Effector memory CD4-positive, alpha-beta T cell (primary cell): Measurements from ENCODE around the gene S100A8.
"Not testable (repeated sequence)": the region's sequence is repeated elsewhere in the genome, so short reads cannot be mapped to it uniquely, and the experiment has no call there.

Source experiments
- DNase-seq, 3 donors: peaks; one replicate each; pipeline ENCODE4 v3.0.0-alpha.2; 2020
- H3K27ac ChIP-seq: 2 replicates; pipeline ENCODE4 v1.7.0; 2013; ENCODE audit warnings: mild to moderate bottlenecking, low read length, moderate library complexity; ENCODE audit not compliant: insufficient read depth, poor library complexity, severe bottlenecking
- H3K27me3 ChIP-seq: replicated peaks from 2 replicates; pipeline ENCODE4 v1.7.0; 2013; ENCODE audit warnings: mild to moderate bottlenecking, low read length; ENCODE audit not compliant: insufficient read depth, control insufficient read depth, poor library complexity, severe bottlenecking
- H3K36me3 ChIP-seq: 2 replicates; pipeline ENCODE4 v1.7.0; 2013; ENCODE audit warnings: mild to moderate bottlenecking, low read length, moderate library complexity; ENCODE audit not compliant: control insufficient read depth, insufficient read depth
- H3K4me1 ChIP-seq: 2 replicates; pipeline ENCODE4 v1.7.0; 2013; ENCODE audit warnings: low read length, mild to moderate bottlenecking; ENCODE audit not compliant: control insufficient read depth, insufficient read depth, poor library complexity, severe bottlenecking
- H3K4me3 ChIP-seq: 2 replicates; pipeline ENCODE4 v1.7.0; 2013; ENCODE audit warnings: low read length, low read depth, mild to moderate bottlenecking; ENCODE audit not compliant: insufficient read depth, poor library complexity, severe bottlenecking
- H3K9me3 ChIP-seq: 2 replicates; pipeline ENCODE4 v1.7.0; 2013; ENCODE audit warnings: mild to moderate bottlenecking, low read length, moderate library complexity; ENCODE audit not compliant: control insufficient read depth

Gene S100A8

DNA sequence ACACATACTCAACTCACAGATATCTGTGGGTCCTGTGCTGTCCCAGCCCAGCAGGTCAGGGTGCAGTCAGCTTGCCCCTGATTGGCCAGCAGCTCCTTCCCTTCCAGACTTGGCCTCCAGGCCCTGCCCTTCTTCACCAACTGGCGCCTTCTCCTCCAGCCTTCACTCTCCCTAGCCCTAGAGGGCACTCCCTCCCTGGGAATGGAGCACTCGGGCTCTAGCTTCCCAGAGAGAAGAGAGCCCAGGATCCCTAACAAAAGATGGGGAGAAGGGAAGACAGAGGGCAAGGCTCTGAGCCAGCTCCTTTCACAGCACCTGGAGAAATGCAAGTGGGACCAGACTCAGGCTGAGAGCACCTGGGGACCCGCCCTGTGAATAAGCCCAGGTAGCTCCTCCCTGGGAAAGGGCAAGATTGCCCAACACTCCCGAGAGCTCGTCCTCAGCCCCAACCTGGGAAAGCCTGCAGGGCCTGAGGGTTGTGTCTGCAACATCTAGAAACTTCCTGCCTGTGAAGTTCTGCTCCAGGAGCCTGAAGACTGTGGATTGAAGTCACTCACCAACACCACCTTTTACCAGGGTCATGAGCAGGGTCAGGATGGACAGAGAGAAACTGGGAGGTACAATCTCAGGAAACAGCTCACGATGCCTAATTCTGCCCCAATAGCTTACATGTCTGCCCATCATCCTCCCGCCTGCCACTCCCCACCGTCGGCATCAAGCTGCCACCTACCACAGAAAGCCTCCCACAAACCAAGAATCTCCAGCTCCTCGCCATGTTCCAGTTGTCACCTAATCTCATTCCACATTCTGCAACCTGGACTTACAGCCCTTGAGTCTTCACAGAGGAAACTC is 42.1 kb downstream of the S100A8 start, which contains the start of gene PGLYRP4:
PGLYRP4 (minus strand) TSS at position 331 of the 852 bp plus-strand sequence. CDS start 909 bp downstream, outside the sequence.
- Histone ChIP-seq H3K27me3 (no peaks in the 10 kb centered on the region), H3K4me1 (peaks cover 14% of the 10 kb centered on the region), H3K4me3 (no peak within 1 kb of the TSS), H3K36me3 (no peaks in the 10 kb centered on the region), H3K27ac (no peak within 1 kb of the TSS), H3K9me3 (no peaks in the 10 kb centered on the region)
- DNase-seq, result no peak

DNA sequence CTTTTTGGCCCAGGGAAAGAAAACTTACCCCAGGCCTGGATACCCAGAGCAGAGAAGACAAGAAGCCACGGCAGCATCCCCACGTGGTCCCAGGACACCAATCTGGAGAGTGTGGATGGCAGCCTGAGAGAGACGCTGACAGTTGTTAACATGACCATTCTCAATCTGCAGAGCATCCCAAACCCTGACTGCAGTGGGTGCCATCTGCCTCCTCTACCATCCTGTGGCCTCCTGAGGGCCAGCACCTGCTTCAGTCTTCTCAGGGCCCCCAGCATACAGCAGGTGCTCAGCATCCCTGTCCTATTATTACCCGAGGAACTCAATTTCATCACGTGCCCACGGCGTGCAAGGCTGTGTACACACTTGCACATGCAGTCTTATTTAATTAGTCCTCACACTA is 43.0 kb downstream of the S100A8 start:
- no peaks in the 10 kb centered on the region for H3K27me3 ChIP-seq

DNA sequence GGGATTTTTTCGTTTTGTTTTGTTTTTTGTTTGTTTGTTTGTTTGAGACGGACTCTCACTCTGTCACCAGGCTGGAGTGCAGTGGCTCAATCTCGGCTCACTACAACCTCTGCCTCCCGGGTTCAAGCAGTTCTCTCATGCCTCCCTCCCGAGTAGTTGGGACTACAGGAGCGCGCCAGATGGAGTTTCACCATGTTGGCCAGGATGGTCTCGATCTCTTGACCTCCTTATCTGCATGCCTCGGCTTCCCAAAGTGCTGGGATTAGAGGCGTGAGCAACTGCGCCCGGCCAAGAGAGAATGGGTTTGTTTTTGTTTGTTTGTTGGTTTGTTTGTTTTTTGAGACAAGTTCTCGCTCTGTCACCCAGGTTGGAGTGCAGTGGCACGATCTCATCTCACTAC is 43.8 kb downstream of the S100A8 start:
- H3K9me3 ChIP-seq, H3K27me3 ChIP-seq, DNase-seq, H3K27ac ChIP-seq, H3K36me3 ChIP-seq, H3K4me3 ChIP-seq: not testable (repeated sequence)
- peaks cover 14% of the 10 kb centered on the region for H3K4me1 ChIP-seq

More for the DNA sequence above, 43.0 kb downstream of the S100A8 start:
- H3K9me3 ChIP-seq, result no peaks in the 10 kb centered on the region
- DNase-seq, result no peak
- H3K4me1 ChIP-seq, result peaks cover 14% of the 10 kb centered on the region
- H3K4me3 ChIP-seq, result no peak overlapping the region
- no peaks in the 10 kb centered on the region for H3K36me3 ChIP-seq
- H3K27ac ChIP-seq, result no peak overlapping the region

DNA sequence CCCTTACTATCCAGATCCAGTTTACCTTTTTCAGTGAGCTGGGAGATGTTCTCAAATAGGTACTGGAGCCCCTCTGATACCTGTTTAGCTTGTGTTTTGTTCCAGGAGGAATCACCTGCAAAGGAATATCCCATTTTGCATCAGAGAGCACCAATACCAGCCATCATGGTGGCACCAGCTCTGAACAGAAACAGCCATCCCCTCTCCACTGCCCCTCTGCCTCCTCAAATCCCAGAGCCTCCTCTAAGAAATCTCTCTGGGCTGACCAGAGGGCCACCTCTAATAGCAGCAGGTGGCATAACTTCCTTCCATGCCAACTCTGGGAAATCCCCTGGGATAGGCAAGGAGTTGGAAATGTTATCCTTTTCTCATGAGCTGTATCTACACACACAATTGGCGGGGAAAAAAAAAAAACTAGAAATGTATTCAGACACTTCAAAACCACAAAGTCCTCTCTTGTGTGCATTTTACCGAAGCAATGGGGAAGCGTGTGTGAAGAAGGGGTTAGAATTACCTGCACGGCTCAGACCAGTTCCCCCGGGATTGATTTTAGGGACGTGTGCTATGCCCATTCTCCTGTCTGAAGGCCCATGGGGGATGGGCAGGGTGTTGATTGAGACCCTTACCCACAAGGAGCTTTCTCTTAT is 44.7 kb downstream of the S100A8 start:
- no peaks in the 10 kb centered on the region for H3K27me3 ChIP-seq
- no peaks in the 10 kb centered on the region for H3K9me3 ChIP-seq
- H3K27ac ChIP-seq, result no peak overlapping the region
- H3K4me1 ChIP-seq, result peaks cover 14% of the 10 kb centered on the region
- H3K4me3 ChIP-seq, result no peak overlapping the region
- no peak for DNase-seq
- H3K36me3 ChIP-seq, result no peaks in the 10 kb centered on the region

DNA sequence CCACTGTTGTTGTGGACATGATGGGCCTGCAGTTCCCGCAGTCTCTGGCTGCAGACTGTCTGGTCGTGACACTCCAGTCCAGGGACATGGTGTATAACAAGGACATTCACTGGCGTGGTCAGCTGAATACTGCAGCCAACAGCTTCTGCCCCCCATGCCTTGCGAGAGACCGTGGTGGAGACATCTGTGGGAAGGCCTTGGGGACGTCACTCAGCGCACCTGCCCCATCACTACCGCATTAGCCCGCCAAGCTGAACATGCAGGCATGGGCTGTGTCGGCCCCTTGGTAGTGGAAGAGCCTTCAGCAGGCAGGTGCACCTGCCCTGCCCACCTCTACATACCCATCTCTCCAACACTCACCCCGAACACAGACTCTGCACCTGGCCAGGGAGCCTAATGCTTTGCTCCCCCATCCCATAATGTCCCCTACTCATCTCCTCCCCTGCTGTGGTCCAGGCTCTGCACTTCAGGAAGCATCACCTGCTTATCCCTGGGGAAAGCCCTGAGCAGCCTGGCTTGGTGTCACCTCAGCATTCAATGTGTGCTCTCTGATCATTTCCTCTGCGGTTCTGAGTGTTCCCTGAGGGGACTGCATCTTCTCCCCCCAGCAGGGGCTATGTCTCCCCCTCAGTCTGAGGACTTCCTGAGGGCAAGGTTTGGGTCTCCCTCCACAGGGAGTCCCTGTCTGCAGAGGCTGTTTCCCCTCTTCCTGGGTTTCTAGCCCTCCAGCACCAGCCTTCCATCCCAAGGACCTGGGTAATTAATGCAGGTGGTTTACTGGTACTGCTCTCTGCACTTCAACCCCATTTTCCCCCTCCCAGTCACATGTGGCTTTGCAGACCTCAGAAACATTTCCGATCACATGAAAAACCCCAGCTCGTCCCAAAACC is 45.4 kb downstream of the S100A8 start:
- no peak overlapping the region for H3K27ac ChIP-seq

DNA sequence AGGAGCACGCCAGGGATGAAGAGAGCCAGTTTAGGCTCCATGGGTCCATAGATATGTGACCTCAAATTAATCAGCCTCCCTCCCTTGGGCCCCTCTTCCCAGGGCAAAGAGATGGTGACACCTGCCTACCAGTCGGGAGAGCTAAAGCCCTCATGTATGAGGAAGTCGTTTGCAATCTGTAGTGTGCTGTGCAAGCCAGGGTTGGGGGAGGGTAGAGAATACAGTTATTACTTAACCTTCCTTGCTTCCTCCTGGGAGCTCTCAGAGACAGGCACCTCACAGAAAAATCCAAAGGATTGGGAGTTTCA is 46.2 kb downstream of the S100A8 start:
- Histone ChIP-seq H3K27ac (no peak overlapping the region), H3K4me3 (no peak overlapping the region), H3K27me3 (no peaks in the 10 kb centered on the region), H3K9me3 (no peaks in the 10 kb centered on the region), H3K4me1 (peaks cover 18% of the 10 kb centered on the region), H3K36me3 (no peaks in the 10 kb centered on the region)
- no peak for DNase-seq

More for the DNA sequence above, 45.4 kb downstream of the S100A8 start:
- no peaks in the 10 kb centered on the region for H3K36me3 ChIP-seq
- H3K4me1 ChIP-seq, result peaks cover 14% of the 10 kb centered on the region
- no peak for DNase-seq
- H3K9me3 ChIP-seq, result no peaks in the 10 kb centered on the region
- no peaks in the 10 kb centered on the region for H3K27me3 ChIP-seq
- H3K4me3 ChIP-seq, result no peak overlapping the region

DNA sequence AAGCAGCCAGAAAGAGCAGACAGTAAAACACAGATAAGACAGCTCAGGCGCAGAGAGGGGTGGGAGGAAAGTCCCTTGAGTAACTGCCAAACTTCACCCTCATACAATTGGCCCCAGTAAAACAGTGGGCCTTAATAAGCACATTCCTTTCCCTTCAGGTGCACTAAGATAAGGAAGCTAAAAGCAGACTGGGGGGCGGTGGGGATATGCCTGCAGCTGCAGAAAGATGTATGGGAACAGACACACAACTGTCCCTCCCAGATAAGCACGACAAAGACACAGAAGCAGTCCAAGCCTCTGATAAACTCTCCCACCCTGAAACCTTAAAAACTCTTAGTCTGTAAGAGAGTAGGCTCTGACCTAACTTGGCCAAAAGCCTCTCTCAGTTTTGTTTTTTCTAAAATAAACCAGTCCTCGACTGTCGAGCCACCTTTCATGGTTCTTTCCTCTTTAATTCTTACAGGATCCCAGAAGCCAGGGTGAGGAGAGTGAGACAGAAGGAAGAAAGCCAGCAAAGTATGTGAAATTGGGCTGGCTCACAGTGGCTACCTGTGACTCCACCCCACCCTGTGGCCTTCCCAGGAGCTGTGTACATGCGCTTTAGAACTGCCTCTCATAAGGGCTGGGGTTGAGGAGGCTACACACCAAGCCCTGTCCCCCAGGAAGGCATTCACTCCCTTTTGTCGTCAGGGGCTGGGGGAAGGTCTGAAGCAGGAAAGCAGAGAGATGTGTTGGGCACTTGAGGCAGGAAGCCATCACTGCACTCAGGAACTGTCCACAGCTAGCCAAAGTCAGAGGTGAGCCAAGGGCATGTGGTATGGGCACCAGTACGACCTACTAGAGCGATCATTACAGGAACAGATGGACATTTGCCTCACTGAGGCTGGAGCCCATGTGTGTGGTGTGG is 46.8 kb downstream of the S100A8 start:
- no peaks in the 10 kb centered on the region for H3K27me3 ChIP-seq
- no peak overlapping the region for H3K4me3 ChIP-seq
- H3K4me1 ChIP-seq, result peaks cover 18% of the 10 kb centered on the region
- DNase-seq, result no peak
- H3K27ac ChIP-seq, result no peak overlapping the region
- no peaks in the 10 kb centered on the region for H3K36me3 ChIP-seq
- no peaks in the 10 kb centered on the region for H3K9me3 ChIP-seq

DNA sequence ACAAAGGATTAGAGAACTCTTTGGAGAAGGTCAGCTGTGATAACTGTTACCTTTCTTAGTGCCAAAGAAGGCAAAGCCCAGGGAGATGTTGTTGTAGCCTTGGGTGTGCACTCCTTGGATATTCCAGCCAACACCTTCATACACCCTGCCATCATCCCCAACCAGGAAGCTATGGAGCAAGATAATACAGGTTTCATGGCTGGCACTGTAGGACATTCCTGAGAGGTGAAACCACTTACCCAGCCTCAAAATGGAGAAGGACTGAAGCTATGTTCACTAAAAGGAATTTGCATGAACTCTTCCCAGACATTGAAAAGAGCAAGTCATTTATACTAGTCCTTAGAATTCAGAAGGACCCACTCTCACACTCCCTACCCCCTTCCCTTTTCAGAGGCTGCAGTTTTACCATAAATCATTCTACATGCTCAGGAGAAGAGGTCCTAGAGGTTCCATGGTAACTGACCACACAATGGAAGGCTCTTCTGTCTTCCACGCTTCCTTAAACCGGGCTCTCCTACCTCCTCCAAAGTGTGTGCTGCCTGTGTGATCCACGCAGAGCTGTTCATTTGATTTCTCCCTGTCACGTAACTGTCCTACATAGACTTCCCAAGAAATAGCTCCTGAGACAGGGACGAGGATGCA is 47.7 kb downstream of the S100A8 start:
- no peaks in the 10 kb centered on the region for H3K9me3 ChIP-seq
- peaks cover 18% of the 10 kb centered on the region for H3K4me1 ChIP-seq
- H3K4me3 ChIP-seq, result no peak overlapping the region
- no peak for DNase-seq
- H3K27ac ChIP-seq, result no peak overlapping the region
- no peaks in the 10 kb centered on the region for H3K36me3 ChIP-seq
- H3K27me3 ChIP-seq, result no peaks in the 10 kb centered on the region

DNA sequence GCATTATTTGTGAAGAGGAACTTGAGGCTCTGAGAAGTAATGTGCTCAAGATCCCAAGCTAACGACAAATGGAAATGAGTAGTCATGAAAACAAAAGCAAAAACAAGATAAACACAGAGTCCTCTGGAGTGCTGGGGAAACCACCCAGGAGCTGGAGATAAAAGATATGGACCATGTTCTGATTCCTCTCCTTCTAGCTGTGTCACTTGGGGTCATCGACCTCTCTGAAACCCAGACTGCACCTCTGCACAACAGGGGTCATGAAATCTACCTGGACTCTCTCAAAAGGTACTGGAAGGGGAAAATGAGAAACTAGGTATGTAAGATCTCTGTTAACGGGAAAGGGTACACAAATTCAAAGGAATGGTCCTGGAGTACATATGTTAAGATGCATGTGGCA is 48.7 kb downstream of the S100A8 start:
- DNase-seq, result no peak
- no peaks in the 10 kb centered on the region for H3K36me3 ChIP-seq
- peaks cover 18% of the 10 kb centered on the region for H3K4me1 ChIP-seq
- H3K9me3 ChIP-seq, result no peaks in the 10 kb centered on the region
- H3K27me3 ChIP-seq, result no peaks in the 10 kb centered on the region
- no peak overlapping the region for H3K27ac ChIP-seq
- H3K4me3 ChIP-seq, result no peak overlapping the region
